Hair follicular keratinocyte (primary cell): ENCODE data around the gene RBP3. TPM values are rescaled to one million over a fixed set of nuclear protein-coding genes. Genes with fewer than 3 reads are reported as not detected.

Experiments used
- total RNA-seq: library from RNA; depleted of rRNA; stranded (reverse); fragments of >200 nt; gene quantifications from 2 replicates; pipeline ENCODE4 v1.2.3, GENCODE V29; 2015

RBP3 gene
- not detected in 2 replicates for total RNA-seq

GRCh38 chr10:47348138-47348651 lies at the start of gene RBP3:
RBP3 (plus strand) TSS chr10:47348363; CDS start chr10:47348485, 122 bp downstream.

GRCh38 chr10:47299611-47300428 lies 48.3 kb upstream of the RBP3 start, which contains the start of gene GDF10:
GDF10 (plus strand) TSS chr10:47300197; CDS start chr10:47300652, 455 bp downstream.

GRCh38 chr10:47322300-47323061 lies 25.7 kb upstream of the RBP3 start, which contains the start of gene GDF2:
GDF2 (plus strand) TSS chr10:47322454; CDS start chr10:47322669, 215 bp downstream.

GRCh38 chr10:47384148-47384921 lies 36.2 kb downstream of the RBP3 start, which contains the start of gene ZNF488:
ZNF488 (minus strand) TSS chr10:47384293; CDS start chr10:47368829, 15,464 bp downstream.

Other genes starting within 250 kb of the RBP3 start
- gene GDF10, start 48.2 kb upstream of the RBP3 start, total RNA-seq, result not detected in 2 replicates
- gene GDF2, start 25.9 kb upstream of the RBP3 start, total RNA-seq, result not detected in 2 replicates
- 0.39 and 1.3 TPM in 2 replicates for gene ZNF488, start 35.9 kb downstream of the RBP3 start, total RNA-seq
- gene ANXA8, start 135.8 kb downstream of the RBP3 start, total RNA-seq, result 161 and 275 TPM in 2 replicates
- gene FAM25G, start 143.3 kb downstream of the RBP3 start, total RNA-seq, result 15.6 and 21.2 TPM in 2 replicates
- 0.91 and 2.0 TPM in 2 replicates for gene AGAP9, start 175.3 kb downstream of the RBP3 start, total RNA-seq